Large intestine (tissue), 12 donors: ENCODE results near the gene TMA7. TPM values are rescaled to one million over a fixed set of nuclear protein-coding genes. Genes with fewer than 3 reads are reported as not detected.

ENCODE experiments used
- DNase-seq, 2 donors: peaks; one replicate each; pipeline versions ENCODE4 v3.0.0 to v3.0.0-alpha.2; 2013
- H3K27ac ChIP-seq: one replicate; pipeline ENCODE4 v1.5.1; 2013; ENCODE audit warnings: low read length
- H3K27me3 ChIP-seq: 2 replicates; pipeline ENCODE4 v1.6.1; 2013; ENCODE audit warnings: low read length; ENCODE audit not compliant: control insufficient read depth, insufficient read depth
- H3K36me3 ChIP-seq: 2 replicates; pipeline ENCODE4 v1.6.1; 2013; ENCODE audit warnings: low read length; ENCODE audit not compliant: control insufficient read depth, insufficient read depth
- H3K4me1 ChIP-seq: one replicate; pipeline ENCODE4 v1.6.1; 2013; ENCODE audit warnings: low read length; ENCODE audit not compliant: control insufficient read depth, insufficient read depth
- H3K4me3 ChIP-seq: one replicate; pipeline ENCODE4 v1.5.1; 2013; ENCODE audit warnings: low read length
- H3K9me3 ChIP-seq: one replicate; pipeline ENCODE4 v1.6.1; 2013; ENCODE audit warnings: mild to moderate bottlenecking, low read depth, low read length, moderate library complexity; ENCODE audit not compliant: control insufficient read depth
- WGBS: methylation state at CpG from one replicate; pipeline ENCODE4 v1.1.5; 2013; ENCODE audit warnings: low lambda C conversion rate; ENCODE audit not compliant: insufficient coverage; 5-methylcytosine and 5-hydroxymethylcytosine counted together
- long read RNA-seq, 11 donors: transcript quantifications; one replicate each; lab custom pipeline, GENCODE V29; 2026
- polyA plus RNA-seq: library from polyadenylated mRNA; unstranded; fragments of 120-200 nt; gene quantifications from one replicate; pipeline ENCODE4 v1.2.1, GENCODE V29; 2013

TMA7 gene
- 283 TPM for polyA plus RNA-seq
- long read RNA-seq, donor 1, transcript TMA7-201 (4 exons, 561 nt): major isoform, 128 of 179 reads
- long read RNA-seq, donor 1, transcript TMA7-202 (3 exons, 619 nt): minor isoform, 25 of 179 reads
- long read RNA-seq, donor 1, partial matches to known transcripts: 5 of 179 reads
- long read RNA-seq, donor 1, other reads (novel, unspliced or antisense): 21 of 179 reads
- long read RNA-seq, donor 2, transcript TMA7-202 (3 exons, 619 nt): minor isoform, 78 of 418 reads
- long read RNA-seq, donor 2, transcript TMA7-201 (4 exons, 561 nt): major isoform, 285 of 418 reads
- long read RNA-seq, donor 2, partial matches to known transcripts: 33 of 418 reads
- long read RNA-seq, donor 2, other reads (novel, unspliced or antisense): 22 of 418 reads
- long read RNA-seq, donor 3: 0 reads
- long read RNA-seq, donor 4, transcript TMA7-202 (3 exons, 619 nt): minor isoform, 7 of 57 reads
- long read RNA-seq, donor 4, transcript TMA7-201 (4 exons, 561 nt): major isoform, 50 of 57 reads
- long read RNA-seq, donor 4, partial matches to known transcripts: 0 of 57 reads
- long read RNA-seq, donor 4, other reads (novel, unspliced or antisense): 0 of 57 reads
- long read RNA-seq, donor 5, transcript TMA7-201 (4 exons, 561 nt): major isoform, 185 of 226 reads
- long read RNA-seq, donor 5, transcript TMA7-202 (3 exons, 619 nt): minor isoform, 30 of 226 reads
- long read RNA-seq, donor 5, partial matches to known transcripts: 5 of 226 reads
- long read RNA-seq, donor 5, other reads (novel, unspliced or antisense): 5 of 226 reads
- long read RNA-seq, donor 6, transcript TMA7-201 (4 exons, 561 nt): major isoform, 223 of 329 reads
- long read RNA-seq, donor 6, transcript TMA7-202 (3 exons, 619 nt): minor isoform, 64 of 329 reads
- long read RNA-seq, donor 6, partial matches to known transcripts: 10 of 329 reads
- long read RNA-seq, donor 6, other reads (novel, unspliced or antisense): 32 of 329 reads
- long read RNA-seq, donor 7, transcript TMA7-202 (3 exons, 619 nt): minor isoform, 43 of 224 reads
- long read RNA-seq, donor 7, transcript TMA7-201 (4 exons, 561 nt): major isoform, 171 of 224 reads
- long read RNA-seq, donor 7, partial matches to known transcripts: 0 of 224 reads
- long read RNA-seq, donor 7, other reads (novel, unspliced or antisense): 10 of 224 reads
- long read RNA-seq, donor 8, transcript TMA7-202 (3 exons, 619 nt): minor isoform, 79 of 586 reads
- long read RNA-seq, donor 8, transcript TMA7-201 (4 exons, 561 nt): major isoform, 445 of 586 reads
- long read RNA-seq, donor 8, partial matches to known transcripts: 25 of 586 reads
- long read RNA-seq, donor 8, other reads (novel, unspliced or antisense): 36 of 586 reads
- long read RNA-seq, donor 9, transcript TMA7-202 (3 exons, 619 nt): minor isoform, 66 of 479 reads
- long read RNA-seq, donor 9, transcript TMA7-201 (4 exons, 561 nt): major isoform, 356 of 479 reads
- long read RNA-seq, donor 9, partial matches to known transcripts: 24 of 479 reads
- long read RNA-seq, donor 9, other reads (novel, unspliced or antisense): 32 of 479 reads
- long read RNA-seq, donor 10, transcript TMA7-202 (3 exons, 619 nt): minor isoform, 66 of 464 reads
- long read RNA-seq, donor 10, transcript TMA7-201 (4 exons, 561 nt): major isoform, 357 of 464 reads
- long read RNA-seq, donor 10, partial matches to known transcripts: 13 of 464 reads
- long read RNA-seq, donor 10, other reads (novel, unspliced or antisense): 27 of 464 reads
- long read RNA-seq, donor 11, transcript TMA7-201 (4 exons, 561 nt): major isoform, 259 of 321 reads
- long read RNA-seq, donor 11, transcript TMA7-202 (3 exons, 619 nt): minor isoform, 36 of 321 reads
- long read RNA-seq, donor 11, partial matches to known transcripts: 0 of 321 reads
- long read RNA-seq, donor 11, other reads (novel, unspliced or antisense): 26 of 321 reads

GRCh38 chr3:48439820-48440589 is at the start of gene TMA7, which contains the start of gene CCDC51:
TSS of gene TMA7 (plus strand) at chr3:48440257. CDS start at chr3:48440297, 40 bp downstream.
TSS of gene CCDC51 (minus strand) at chr3:48440119. CDS start at chr3:48435128, 4,991 bp downstream.
- Histone ChIP-seq H3K27me3 (no peaks in the 10 kb centered on the region), H3K27ac (peak within 1 kb of the TSS; percentile 89), H3K4me1 (peaks cover 24% of the 10 kb centered on the region), H3K9me3 (no peaks in the 10 kb centered on the region), H3K4me3 (peak within 1 kb of the TSS; percentile 90), H3K36me3 (peaks cover 23% of the 10 kb centered on the region)
- 0% methylated on average over 1 of the region's 54 CpGs for whole genome bisulfite sequencing
- peak; percentile 97 to 98 for DNase-seq

GRCh38 chr3:48394391-48394790 is 45.7 kb upstream of the TMA7 start:
- no peaks in the 10 kb centered on the region for H3K36me3 ChIP-seq
- H3K9me3 ChIP-seq: no peaks in the 10 kb centered on the region
- H3K4me3 ChIP-seq: no peak overlapping the region
- peaks cover 4% of the 10 kb centered on the region for H3K27me3 ChIP-seq
- no peak overlapping the region for H3K27ac ChIP-seq
- DNase-seq: no peak
- WGBS: no CpG with 5 or more reads among the region's 2 CpGs
- H3K4me1 ChIP-seq: no peaks in the 10 kb centered on the region

GRCh38 chr3:48395714-48396113 is 44.3 kb upstream of the TMA7 start:
- WGBS: no CpG with 5 or more reads among the region's 3 CpGs
- no peaks in the 10 kb centered on the region for H3K36me3 ChIP-seq
- H3K4me3 ChIP-seq: no peak overlapping the region
- H3K27me3 ChIP-seq: peaks cover 4% of the 10 kb centered on the region
- H3K27ac ChIP-seq: no peak overlapping the region
- no peaks in the 10 kb centered on the region for H3K9me3 ChIP-seq
- no peaks in the 10 kb centered on the region for H3K4me1 ChIP-seq
- DNase-seq: no peak

GRCh38 chr3:48397767-48398681 is 42.0 kb upstream of the TMA7 start:
- Histone ChIP-seq H3K4me1 (no peaks in the 10 kb centered on the region), H3K27ac (no peak overlapping the region), H3K9me3 (no peaks in the 10 kb centered on the region), H3K4me3 (no peak overlapping the region), H3K27me3 (peaks cover 4% of the 10 kb centered on the region), H3K36me3 (peaks cover 5% of the 10 kb centered on the region)
- DNase-seq: no peak
- no CpG with 5 or more reads among the region's 9 CpGs for WGBS

GRCh38 chr3:48398701-48399386 is 41.2 kb upstream of the TMA7 start:
- Histone ChIP-seq H3K27me3 (peaks cover 4% of the 10 kb centered on the region), H3K9me3 (no peaks in the 10 kb centered on the region), H3K27ac (no peak overlapping the region), H3K4me1 (no peaks in the 10 kb centered on the region), H3K4me3 (no peak overlapping the region), H3K36me3 (peaks cover 13% of the 10 kb centered on the region)
- DNase-seq: no peak
- WGBS: no CpG with 5 or more reads among the region's 11 CpGs

GRCh38 chr3:48399387-48400172 is 40.5 kb upstream of the TMA7 start:
- Histone ChIP-seq H3K27ac (no peak overlapping the region), H3K9me3 (no peaks in the 10 kb centered on the region), H3K4me1 (no peaks in the 10 kb centered on the region), H3K4me3 (no peak overlapping the region), H3K36me3 (peaks cover 20% of the 10 kb centered on the region), H3K27me3 (peaks cover 4% of the 10 kb centered on the region)
- WGBS: no CpG with 5 or more reads among the region's 4 CpGs
- peak in 1 of 2 donors; percentile 30 for DNase-seq

- Histone ChIP-seq H3K27ac (no peak overlapping the region), H3K36me3 (peaks cover 34% of the 10 kb centered on the region), H3K4me1 (no peaks in the 10 kb centered on the region), H3K4me3 (no peak overlapping the region), H3K9me3 (no peaks in the 10 kb centered on the region), H3K27me3 (peaks cover under 1% of the 10 kb centered on the region)
- WGBS: no CpG with 5 or more reads among the region's 6 CpGs
- peak; percentile 50 to 55 for DNase-seq
These were observed 39.1 kb upstream of the TMA7 start for GRCh38 chr3:48400824-48401433.
